WERI-Rb-1 (cell line): ENCODE results near the gene KCNIP3.
"Not testable (repeated sequence)": the region's sequence is repeated elsewhere in the genome, so short reads cannot be mapped to it uniquely, and the experiment has no call there.

Experiments
- DNase-seq: peaks from one replicate; pipeline ENCODE4 v3.0.0-alpha.2; 2020
- H3K27ac ChIP-seq: fragments of 250-450 bp; sonication (Bioruptor Pico); 2 replicates; pipeline ENCODE4 v1.5.1; 2020; ENCODE audit warnings: mild to moderate bottlenecking, moderate library complexity
- H3K27me3 ChIP-seq: fragments of 250-450 bp; sonication (Bioruptor Pico); 2 replicates; pipeline ENCODE4 v1.5.1; 2021; ENCODE audit warnings: mild to moderate bottlenecking, low read depth, moderate library complexity; ENCODE audit not compliant: insufficient read depth, severe bottlenecking
- H3K36me3 ChIP-seq: fragments of 250-450 bp; sonication (Bioruptor Pico); 2 replicates; pipeline ENCODE4 v1.5.1; 2020; ENCODE audit warnings: mild to moderate bottlenecking, moderate library complexity
- H3K4me3 ChIP-seq: 2 replicates; pipeline ENCODE4 v1.5.1; 2011; ENCODE audit warnings: low read depth, mild to moderate bottlenecking, control low read depth, low read length
- H3K9me3 ChIP-seq: fragments of 250-450 bp; sonication (Bioruptor Pico); 2 replicates; pipeline ENCODE4 v1.5.1; 2021; ENCODE audit warnings: mild to moderate bottlenecking, moderate library complexity; ENCODE audit not compliant: severe bottlenecking
- TF ChIP-seq, protein P1 (sequence below): IDR thresholded peaks from 2 replicates; pipeline ENCODE4 v1.5.1; 2011; ENCODE audit warnings: low read depth, mild to moderate bottlenecking, control low read depth, inconsistent platforms, low read length

The KCNIP3 gene

DNA sequence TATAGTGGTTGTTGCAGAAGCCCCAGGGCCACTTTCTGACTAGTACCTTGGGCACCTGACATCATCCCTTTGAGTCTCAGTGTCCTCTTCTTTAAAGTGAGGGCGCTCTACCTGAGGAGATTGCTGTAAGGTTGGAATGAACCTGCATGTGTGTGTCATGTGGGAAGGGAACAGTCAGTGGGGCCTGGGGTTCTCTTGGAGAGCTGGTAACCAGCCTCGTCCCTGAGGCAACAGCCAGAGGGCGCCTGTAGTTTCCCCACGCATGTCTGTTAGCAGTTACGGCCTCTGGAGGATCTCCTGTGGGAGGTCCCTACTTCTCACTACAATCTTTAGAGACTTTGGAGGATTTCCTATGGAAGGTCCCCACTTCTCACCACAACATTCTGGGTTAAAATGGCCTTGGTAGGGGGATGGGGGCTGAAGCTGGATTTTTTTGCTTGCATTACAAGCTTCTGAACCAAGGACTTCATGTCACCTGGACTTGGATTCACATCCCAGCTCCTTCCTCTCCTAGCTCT, 106.1 kb downstream of the KCNIP3 start:
- peak overlapping the region; percentile 89 for H3K4me3 ChIP-seq
- DNase-seq: peak; percentile 52
- H3K9me3 ChIP-seq, H3K36me3 ChIP-seq, H3K27me3 ChIP-seq: not testable (repeated sequence)
- TF ChIP-seq, protein P1, sequence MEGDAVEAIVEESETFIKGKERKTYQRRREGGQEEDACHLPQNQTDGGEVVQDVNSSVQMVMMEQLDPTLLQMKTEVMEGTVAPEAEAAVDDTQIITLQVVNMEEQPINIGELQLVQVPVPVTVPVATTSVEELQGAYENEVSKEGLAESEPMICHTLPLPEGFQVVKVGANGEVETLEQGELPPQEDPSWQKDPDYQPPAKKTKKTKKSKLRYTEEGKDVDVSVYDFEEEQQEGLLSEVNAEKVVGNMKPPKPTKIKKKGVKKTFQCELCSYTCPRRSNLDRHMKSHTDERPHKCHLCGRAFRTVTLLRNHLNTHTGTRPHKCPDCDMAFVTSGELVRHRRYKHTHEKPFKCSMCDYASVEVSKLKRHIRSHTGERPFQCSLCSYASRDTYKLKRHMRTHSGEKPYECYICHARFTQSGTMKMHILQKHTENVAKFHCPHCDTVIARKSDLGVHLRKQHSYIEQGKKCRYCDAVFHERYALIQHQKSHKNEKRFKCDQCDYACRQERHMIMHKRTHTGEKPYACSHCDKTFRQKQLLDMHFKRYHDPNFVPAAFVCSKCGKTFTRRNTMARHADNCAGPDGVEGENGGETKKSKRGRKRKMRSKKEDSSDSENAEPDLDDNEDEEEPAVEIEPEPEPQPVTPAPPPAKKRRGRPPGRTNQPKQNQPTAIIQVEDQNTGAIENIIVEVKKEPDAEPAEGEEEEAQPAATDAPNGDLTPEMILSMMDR: peak; percentile 43
- peak overlapping the region; percentile 82; the same call in 1 of the 2 replicates for H3K27ac ChIP-seq

DNA sequence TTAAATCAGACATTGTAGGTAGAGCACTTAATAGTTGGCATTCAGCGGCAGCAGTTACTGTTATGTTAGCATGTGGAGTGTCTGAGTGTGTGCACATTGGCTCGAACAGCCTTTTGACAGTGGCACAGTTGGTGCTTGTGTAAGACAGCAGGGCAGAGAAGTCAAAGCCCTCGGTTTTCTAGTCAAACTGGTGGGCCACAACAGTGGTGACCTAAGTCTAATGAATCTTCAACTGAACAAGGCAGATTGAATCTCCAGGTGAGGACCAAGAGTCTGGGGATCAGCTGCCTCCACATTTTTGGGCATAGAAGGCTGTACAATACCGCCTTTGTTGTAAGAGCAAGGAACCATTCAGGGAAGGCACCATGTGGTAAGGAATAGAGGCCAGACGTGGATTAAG, 106.7 kb downstream of the KCNIP3 start:
- not testable (repeated sequence) for H3K9me3 ChIP-seq, H3K36me3 ChIP-seq, H3K4me3 ChIP-seq, H3K27me3 ChIP-seq, H3K27ac ChIP-seq, DNase-seq

DNA sequence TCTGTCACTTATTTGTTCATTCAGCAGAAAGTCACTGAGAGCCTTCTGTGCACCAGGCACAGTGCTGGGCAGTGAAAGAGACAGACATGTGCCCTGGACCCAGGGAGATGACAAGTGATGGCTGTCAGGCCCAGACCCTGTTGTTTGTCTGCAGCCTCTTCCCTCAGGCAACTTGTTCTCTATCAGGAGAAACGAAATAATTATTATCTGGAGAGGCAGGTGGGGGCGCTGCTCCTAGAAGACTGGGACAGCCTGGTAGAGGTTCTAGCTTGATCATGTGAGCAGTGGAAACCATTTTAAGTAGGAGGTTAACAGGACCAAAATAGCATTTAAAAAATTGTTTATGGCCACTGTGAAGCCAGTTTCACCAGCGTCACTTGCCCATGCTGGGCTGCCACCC, 107.5 kb downstream of the KCNIP3 start:
- H3K9me3 ChIP-seq, DNase-seq: not testable (repeated sequence)

DNA sequence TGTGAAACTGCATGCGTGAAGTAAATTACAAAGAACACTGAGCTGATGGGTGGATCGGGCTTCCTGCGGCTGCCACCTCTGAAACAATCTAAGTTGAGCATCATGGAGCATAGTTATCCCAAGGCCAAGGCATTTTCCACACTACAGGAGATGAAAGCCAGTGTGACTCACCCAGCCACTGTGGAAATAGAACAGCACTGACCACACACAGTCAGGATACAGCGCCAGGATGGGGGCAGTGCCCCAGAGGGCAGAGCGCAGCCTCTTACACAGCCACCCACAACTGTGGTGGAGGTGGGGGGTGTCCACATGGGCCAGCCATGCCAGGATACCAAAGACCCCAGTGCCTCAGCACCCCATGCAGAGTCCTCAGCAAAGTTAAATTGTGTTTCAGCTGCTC, 114.1 kb downstream of the KCNIP3 start:
- H3K4me3 ChIP-seq, H3K36me3 ChIP-seq, DNase-seq, H3K9me3 ChIP-seq, H3K27ac ChIP-seq, H3K27me3 ChIP-seq: not testable (repeated sequence)

More for the DNA sequence above, 107.5 kb downstream of the KCNIP3 start:
- not testable (repeated sequence) for H3K27ac ChIP-seq, H3K27me3 ChIP-seq, H3K4me3 ChIP-seq, H3K36me3 ChIP-seq

DNA sequence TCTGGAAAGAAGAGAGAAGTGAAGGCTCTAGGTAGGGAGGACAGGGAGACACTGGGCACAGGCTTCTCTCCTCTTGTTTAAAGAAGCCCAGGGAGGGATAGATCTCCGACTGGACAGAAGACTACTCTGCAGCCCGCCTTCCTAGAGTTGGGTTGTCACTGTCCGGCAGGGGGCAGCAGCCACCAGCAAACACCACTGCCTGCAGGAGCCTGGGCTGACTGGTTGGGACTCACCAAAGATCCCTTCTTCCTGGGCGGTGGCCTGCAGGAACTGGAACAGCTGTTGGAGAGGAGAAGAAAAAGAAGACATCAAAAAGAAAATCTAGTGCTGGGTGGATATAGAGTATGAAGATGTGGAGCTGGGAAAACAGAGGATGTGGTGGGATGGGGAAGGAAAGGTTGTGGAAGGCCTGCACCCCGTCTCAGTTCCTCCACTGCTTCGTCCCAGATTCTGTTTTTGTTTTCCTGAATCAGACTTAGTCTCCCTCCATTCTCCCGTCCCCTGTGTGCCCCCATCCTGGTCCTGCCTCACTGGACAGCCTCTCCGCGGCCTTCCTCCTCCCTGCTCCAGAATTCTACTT, 117.0 kb downstream of the KCNIP3 start:
- H3K9me3 ChIP-seq, H3K36me3 ChIP-seq, H3K27ac ChIP-seq, H3K27me3 ChIP-seq, H3K4me3 ChIP-seq: not testable (repeated sequence)
- DNase-seq: peak; percentile 87
- TF ChIP-seq, protein P1: peak; percentile 78

DNA sequence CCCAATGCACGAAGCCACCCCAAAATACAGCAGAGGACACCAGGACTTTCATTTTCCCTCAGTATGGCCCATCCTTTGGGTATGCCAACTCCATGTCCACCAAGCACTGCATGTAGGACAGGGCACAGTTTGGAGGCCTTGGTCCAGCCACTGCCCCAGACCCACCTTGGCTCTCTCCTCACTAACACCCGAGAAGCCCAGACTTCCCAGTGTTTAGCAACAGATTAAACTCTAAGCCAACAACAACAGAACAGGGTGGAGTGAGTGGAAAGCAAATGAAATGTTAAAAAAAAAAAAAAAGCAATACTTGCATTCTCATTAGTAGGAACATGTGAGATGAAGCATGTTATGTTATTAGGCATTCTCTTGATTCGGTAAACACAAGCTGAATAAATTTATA, 118.0 kb downstream of the KCNIP3 start:
- H3K4me3 ChIP-seq, H3K36me3 ChIP-seq, H3K27me3 ChIP-seq, H3K9me3 ChIP-seq, H3K27ac ChIP-seq, DNase-seq: not testable (repeated sequence)

DNA sequence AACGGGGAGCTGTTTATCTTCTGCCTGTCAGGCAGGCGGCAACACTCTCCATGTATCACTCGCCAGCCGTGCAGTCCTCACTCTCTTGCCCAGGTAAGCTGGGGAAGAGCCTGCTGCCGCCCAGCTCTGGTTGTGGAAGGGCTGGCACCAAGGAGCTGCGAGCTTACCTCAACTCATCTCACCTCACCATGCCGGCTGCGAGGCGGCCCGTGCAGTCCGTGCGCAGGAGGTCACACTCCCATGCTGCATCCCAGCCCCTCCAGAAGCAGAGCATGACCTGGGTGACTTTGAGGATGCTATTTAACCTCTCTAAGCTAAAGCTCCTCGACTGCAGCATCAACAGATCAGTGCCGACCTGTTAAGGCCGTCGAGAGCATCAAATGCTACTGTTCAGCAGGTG, 118.4 kb downstream of the KCNIP3 start:
- not testable (repeated sequence) for H3K4me3 ChIP-seq, H3K27ac ChIP-seq, H3K27me3 ChIP-seq, H3K36me3 ChIP-seq, DNase-seq, H3K9me3 ChIP-seq

DNA sequence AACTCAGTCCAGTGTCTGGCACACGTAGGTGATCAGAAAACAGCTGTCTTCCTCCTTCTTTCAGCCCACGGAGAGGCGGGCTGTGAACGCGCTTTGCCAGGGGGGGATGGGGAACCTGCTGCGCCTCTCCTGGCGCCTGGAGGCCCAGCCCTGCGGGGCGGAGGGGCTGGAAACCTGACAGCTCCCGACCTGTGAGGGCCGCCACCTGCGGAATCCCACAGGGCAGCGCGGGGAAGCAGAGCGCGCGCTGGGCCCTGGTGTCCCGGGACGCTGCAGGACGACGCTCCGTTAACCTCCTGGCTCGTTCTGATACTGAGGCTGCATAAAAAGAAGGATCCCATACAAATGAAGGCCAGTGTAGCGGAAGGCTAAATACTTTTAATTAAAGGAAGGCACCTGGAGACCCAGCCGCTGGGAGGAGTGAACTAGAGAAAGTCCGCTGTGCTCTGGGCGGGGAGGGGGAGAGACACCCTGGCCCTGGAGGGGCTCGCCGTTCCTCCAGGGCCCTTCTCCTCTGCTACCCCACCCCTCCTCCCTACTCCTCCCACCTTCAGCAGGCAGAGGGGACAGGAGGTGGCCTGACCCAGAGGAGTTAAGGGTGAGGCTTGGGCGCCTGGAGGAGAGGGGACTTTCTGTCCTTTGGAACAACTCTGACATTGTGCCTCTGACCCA, 130.2 kb downstream of the KCNIP3 start:
- not testable (repeated sequence) for H3K9me3 ChIP-seq, H3K27me3 ChIP-seq, H3K4me3 ChIP-seq, H3K27ac ChIP-seq, DNase-seq, H3K36me3 ChIP-seq

DNA sequence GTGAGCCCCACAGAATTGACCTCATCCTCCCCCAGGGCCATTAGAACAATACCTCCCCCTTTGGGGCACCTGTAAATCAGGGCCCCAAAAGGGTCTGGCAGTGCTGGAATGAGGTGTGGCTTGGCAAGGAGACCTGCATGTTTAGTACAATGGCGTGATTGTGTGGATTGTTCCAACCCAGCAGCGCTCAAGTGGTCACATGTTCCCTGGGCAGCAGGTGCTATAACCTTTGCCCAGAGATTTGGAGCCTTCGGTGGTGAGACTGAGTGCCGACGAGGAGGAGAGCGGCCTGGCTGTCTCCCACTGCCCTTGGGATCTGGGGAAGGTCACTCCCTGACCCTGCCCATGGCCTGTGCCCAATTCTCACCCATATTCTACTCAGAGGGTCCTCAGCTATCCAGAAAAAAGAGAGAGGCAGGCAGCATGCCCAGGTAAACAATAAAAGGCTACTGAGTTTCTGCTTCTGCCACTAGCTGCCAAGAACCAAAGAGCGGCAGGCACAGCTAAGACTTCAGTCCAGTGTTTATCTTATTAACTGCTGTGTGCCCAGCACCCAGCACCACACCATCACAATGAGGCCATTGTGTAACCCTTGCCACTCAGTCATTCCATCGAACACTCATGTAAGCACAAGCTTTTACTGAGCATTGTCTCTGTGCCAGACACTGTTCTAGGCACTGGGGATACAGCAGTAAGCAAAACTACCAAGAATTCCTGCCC, 132.8 kb downstream of the KCNIP3 start:
- H3K27ac ChIP-seq, H3K4me3 ChIP-seq, H3K9me3 ChIP-seq, H3K27me3 ChIP-seq, H3K36me3 ChIP-seq, DNase-seq: not testable (repeated sequence)

DNA sequence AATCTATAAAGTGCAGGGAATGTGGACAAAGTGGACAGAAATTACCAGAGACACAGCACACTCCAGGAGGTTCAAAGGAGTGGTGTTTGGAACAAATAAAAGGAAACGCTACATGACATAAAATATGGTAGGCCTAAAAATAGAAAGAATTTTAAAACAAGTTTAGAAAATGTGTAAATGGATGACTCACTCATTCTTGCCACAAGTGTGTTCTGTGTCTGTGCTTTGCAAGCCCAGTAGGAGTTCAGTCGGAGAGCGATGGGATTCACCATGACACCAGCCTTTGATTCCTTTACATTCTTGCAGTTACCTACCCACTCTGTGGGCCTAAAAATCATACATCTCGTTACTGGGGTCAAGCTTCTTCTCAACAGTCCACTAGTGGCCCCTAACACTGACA, 136.2 kb downstream of the KCNIP3 start:
- H3K4me3 ChIP-seq, DNase-seq, H3K27me3 ChIP-seq, H3K36me3 ChIP-seq, H3K27ac ChIP-seq, H3K9me3 ChIP-seq: not testable (repeated sequence)

DNA sequence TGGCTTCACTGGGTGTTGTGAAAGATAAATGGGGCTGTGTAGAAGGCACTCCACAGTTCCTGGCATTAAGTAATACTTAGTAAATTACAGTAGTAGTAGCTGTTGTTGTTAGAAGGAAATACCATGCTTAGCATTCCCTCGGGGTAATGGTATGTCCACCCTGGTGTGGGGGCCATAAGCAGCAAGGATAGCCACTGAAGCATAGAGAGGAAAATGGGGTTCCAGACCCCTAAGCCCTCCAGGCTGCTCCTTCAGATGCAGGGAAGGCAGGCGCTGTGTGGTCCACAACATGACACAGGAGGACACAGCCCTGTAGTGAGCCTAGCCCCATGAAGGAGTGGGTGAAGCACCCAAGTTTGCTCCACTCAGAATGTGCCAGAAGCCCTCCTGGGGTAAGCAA, 136.8 kb downstream of the KCNIP3 start:
- H3K27me3 ChIP-seq, H3K36me3 ChIP-seq, H3K27ac ChIP-seq, H3K4me3 ChIP-seq, H3K9me3 ChIP-seq, DNase-seq: not testable (repeated sequence)

DNA sequence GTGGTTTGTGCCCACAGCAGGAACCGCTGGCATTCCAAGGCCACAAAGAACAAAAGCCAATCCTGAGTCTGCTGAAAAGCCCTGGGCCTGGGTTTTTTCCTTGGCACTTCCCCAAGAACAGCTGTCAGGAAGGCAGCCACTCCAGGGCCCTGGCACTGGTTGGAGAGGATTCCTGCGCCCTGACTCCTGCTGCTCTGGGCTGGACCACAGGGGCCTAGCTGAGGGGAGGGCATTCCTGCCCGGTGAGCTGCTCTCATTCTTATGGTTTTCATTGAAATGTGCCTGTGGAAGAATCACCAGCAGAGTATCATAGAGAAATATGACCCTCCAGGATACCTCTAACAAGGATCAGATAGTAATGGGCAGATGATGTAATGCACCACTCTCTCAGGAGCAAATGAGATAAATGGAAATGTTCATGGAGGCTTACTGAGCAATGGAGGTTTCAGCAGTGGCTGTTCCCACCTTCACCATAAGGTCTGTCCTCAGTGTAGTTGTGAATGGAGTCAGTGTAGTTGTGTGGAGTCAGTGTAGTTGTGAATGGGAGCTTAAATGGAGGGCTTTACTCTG, 137.4 kb downstream of the KCNIP3 start:
- not testable (repeated sequence) for H3K36me3 ChIP-seq, H3K27ac ChIP-seq, DNase-seq, H3K4me3 ChIP-seq, H3K9me3 ChIP-seq, H3K27me3 ChIP-seq
